OCI-LY3 (cell line): Measurements from ENCODE around the gene CCSER2.

Experiments used
- CTCF ChIP-seq: fragments of 200-600, 300-600 bp; sonication (generic); IDR thresholded peaks from 2 replicates; pipeline ENCODE4 v1.5.1; 2014; ENCODE audit warnings: antibody characterized with exemption, low read length, low read depth
- EZH2phosphoT487 ChIP-seq: fragments of 200-600 bp; shearing (Covaris generic); IDR thresholded peaks from 2 replicates; pipeline ENCODE4 v1.6.1; 2018; ENCODE audit warnings: antibody characterized with exemption, mixed run types, low read depth

GRCh38 chr10:84412482-84412881, 84.1 kb downstream of the CCSER2 start:
- TF ChIP-seq CTCF: no peak
- TF ChIP-seq EZH2phosphoT487: no peak
